WTC11 (cell line): ENCODE results near the gene COLEC12. TPM values are rescaled to one million over a fixed set of nuclear protein-coding genes. Genes with fewer than 3 reads are reported as not detected.

ENCODE experiments used
- ARID4B ChIP-seq: sonication (generic); formaldehyde crosslinking; IDR thresholded peaks from 2 replicates; pipeline ENCODE4 v1.8.0; 2023; ENCODE audit warnings: missing genetic modification reagents, mild to moderate bottlenecking, borderline replicate concordance
- ATF1 ChIP-seq: sonication (generic); formaldehyde crosslinking; IDR thresholded peaks from 2 replicates; pipeline ENCODE4 v1.8.1; 2023; ENCODE audit warnings: mild to moderate bottlenecking, moderate library complexity, missing genetic modification reagents
- ATF2 ChIP-seq: sonication (generic); formaldehyde crosslinking; IDR thresholded peaks from 2 replicates; pipeline ENCODE4 v1.8.1; 2022; ENCODE audit warnings: low read depth, missing genetic modification reagents, borderline replicate concordance
- ATF6 ChIP-seq: sonication (generic); formaldehyde crosslinking; IDR thresholded peaks from 2 replicates; pipeline ENCODE4 v1.8.1; 2023; ENCODE audit warnings: mild to moderate bottlenecking, missing genetic modification reagents
- E2F1 ChIP-seq: sonication (generic); formaldehyde crosslinking; IDR thresholded peaks from 2 replicates; pipeline ENCODE4 v1.8.0; 2022; ENCODE audit warnings: mild to moderate bottlenecking, missing genetic modification reagents
- ERG ChIP-seq: fragments of 250-450 bp; sonication (Bioruptor Pico); IDR thresholded peaks from 2 replicates; pipeline ENCODE4 v1.8.0; 2021; ENCODE audit warnings: mild to moderate bottlenecking
- FOXJ3 ChIP-seq: sonication (generic); formaldehyde crosslinking; IDR thresholded peaks from 2 replicates; pipeline ENCODE4 v1.9.0; 2021; ENCODE audit warnings: missing genetic modification reagents, mild to moderate bottlenecking, borderline replicate concordance
- FOXP4 ChIP-seq: sonication (generic); formaldehyde crosslinking; IDR thresholded peaks from 2 replicates; pipeline ENCODE4 v1.8.0; 2022; ENCODE audit warnings: mild to moderate bottlenecking, missing genetic modification reagents
- GABPB1 ChIP-seq: sonication (generic); formaldehyde crosslinking; IDR thresholded peaks from 2 replicates; pipeline ENCODE4 v1.8.1; 2023; ENCODE audit warnings: mild to moderate bottlenecking, missing genetic modification reagents
- IRF1 ChIP-seq: sonication (generic); formaldehyde crosslinking; IDR thresholded peaks from 2 replicates; pipeline ENCODE4 v1.8.0; 2023; ENCODE audit warnings: missing genetic modification reagents
- IRF2 ChIP-seq: sonication (generic); formaldehyde crosslinking; IDR thresholded peaks from 2 replicates; pipeline ENCODE4 v1.8.0; 2022; ENCODE audit warnings: low read depth, missing genetic modification reagents, borderline replicate concordance
- KAT7 ChIP-seq: sonication (generic); formaldehyde crosslinking; IDR thresholded peaks from 2 replicates; pipeline ENCODE4 v1.8.1; 2023; ENCODE audit warnings: missing genetic modification reagents, mild to moderate bottlenecking, borderline replicate concordance
- MXD4 ChIP-seq: fragments of 250-450 bp; sonication (Bioruptor Pico); IDR thresholded peaks from 2 replicates; pipeline ENCODE4 v1.8.0; 2021; ENCODE audit warnings: mild to moderate bottlenecking, moderate library complexity, borderline replicate concordance
- NFATC4 ChIP-seq: fragments of 250-450 bp; sonication (Bioruptor Pico); IDR thresholded peaks from 2 replicates; pipeline ENCODE4 v1.9.0; 2021; ENCODE audit warnings: mild to moderate bottlenecking
- NR2C2 ChIP-seq: sonication (generic); formaldehyde crosslinking; IDR thresholded peaks from 2 replicates; pipeline ENCODE4 v1.8.0; 2022; ENCODE audit warnings: mild to moderate bottlenecking, missing genetic modification reagents
- RORB ChIP-seq: fragments of 250-450 bp; sonication (Bioruptor Pico); IDR thresholded peaks from 2 replicates; pipeline ENCODE4 v1.9.0; 2021; ENCODE audit warnings: mild to moderate bottlenecking
- SMAD3 ChIP-seq: sonication (generic); formaldehyde crosslinking; IDR thresholded peaks from 2 replicates; pipeline ENCODE4 v1.8.0; 2022; ENCODE audit warnings: missing genetic modification reagents, mild to moderate bottlenecking, borderline replicate concordance
- ZBTB21 ChIP-seq: sonication (generic); formaldehyde crosslinking; IDR thresholded peaks from 2 replicates; pipeline ENCODE4 v1.8.1; 2023; ENCODE audit warnings: mild to moderate bottlenecking, missing genetic modification reagents, borderline replicate concordance
- ZNF121 ChIP-seq: sonication (generic); formaldehyde crosslinking; IDR thresholded peaks from 2 replicates; pipeline ENCODE4 v1.8.0; 2023; ENCODE audit warnings: missing genetic modification reagents
- ZNF281 ChIP-seq: sonication (generic); formaldehyde crosslinking; IDR thresholded peaks from 2 replicates; pipeline ENCODE4 v1.8.0; 2023; ENCODE audit warnings: mild to moderate bottlenecking, missing genetic modification reagents
- ZNF423 ChIP-seq: fragments of 250-450 bp; sonication (Bioruptor Pico); IDR thresholded peaks from 2 replicates; pipeline ENCODE4 v2.1.2; 2022; ENCODE audit warnings: mild to moderate bottlenecking, moderate library complexity
- total RNA-seq: library from RNA; stranded (reverse); gene quantifications from 3 replicates; pipeline ENCODE4 v1.2.3, GENCODE V29; 2021

COLEC12 gene
- total RNA-seq, 1 experiment from 2014 or later, result 0.48 TPM

GRCh38 chr18:267688-268552 is 232.6 kb downstream of the COLEC12 start, which contains the start of gene THOC1 (continued):
- TF ChIP-seq ARID4B (CRISPR knock-in tag), result peak; percentile 81; the same call in 1 of the 2 replicates
- TF ChIP-seq GABPB1 (CRISPR knock-in tag), result peak; percentile 71
- no peak for TF ChIP-seq E2F1 (CRISPR knock-in tag)
- no peak; the same call in 1 of the 2 replicates for TF ChIP-seq FOXP4 (CRISPR knock-in tag)
- TF ChIP-seq NR2C2 (CRISPR knock-in tag), result no peak
- TF ChIP-seq ATF2, result no peak
- TF ChIP-seq NFATC4 (CRISPR knock-in tag), result no peak
- no peak for TF ChIP-seq MXD4 (CRISPR knock-in tag)
- no peak for TF ChIP-seq RORB (CRISPR knock-in tag)
- TF ChIP-seq ZNF423 (CRISPR knock-in tag), result peak; percentile 41; the same call in 1 of the 2 replicates
- no peak for TF ChIP-seq ATF6 (CRISPR knock-in tag)
- TF ChIP-seq IRF2 (CRISPR knock-in tag), result no peak
- TF ChIP-seq ZNF281 (CRISPR knock-in tag), result no peak
- TF ChIP-seq ATF1 (CRISPR knock-in tag), result peak; percentile 93; the same call in 1 of the 2 replicates
- TF ChIP-seq ERG (CRISPR knock-in tag), result no peak
- TF ChIP-seq FOXJ3, result no peak
- TF ChIP-seq IRF1 (CRISPR knock-in tag), result no peak
- peak; percentile 96 for TF ChIP-seq KAT7
- peak; percentile 90; the same call in 1 of the 2 replicates for TF ChIP-seq SMAD3 (CRISPR knock-in tag)
- TF ChIP-seq ZBTB21 (CRISPR knock-in tag), result no peak
- TF ChIP-seq ZNF121 (CRISPR knock-in tag), result no peak
